GM12872 (cell line): ENCODE measurements around the gene BRD4.

Experiments used
- CTCF ChIP-seq: IDR thresholded peaks from 3 replicates; pipeline ENCODE4 v1.5.1; 2011; ENCODE audit warnings: low read depth, mild to moderate bottlenecking, low read length, moderate library complexity; ENCODE audit not compliant: insufficient read depth

The BRD4 gene

GRCh38 chr19:15210323-15210781 is 122.0 kb downstream of the BRD4 start:
- TF ChIP-seq CTCF: no peak

- TF ChIP-seq CTCF: no peak
Measured at GRCh38 chr19:15201374-15202023, 130.8 kb downstream of the BRD4 start.

GRCh38 chr19:15200553-15201364 is 131.6 kb downstream of the BRD4 start, which contains the start of gene NOTCH3:
TSS of gene NOTCH3 (minus strand) at chr19:15200995. CDS start at chr19:15200905, 90 bp downstream.
- TF ChIP-seq CTCF: no peak

- TF ChIP-seq CTCF: no peak
Measured at GRCh38 chr19:15199661-15200552, 132.4 kb downstream of the BRD4 start.

GRCh38 chr19:15198951-15199660 is 133.2 kb downstream of the BRD4 start:
- no peak for TF ChIP-seq CTCF

- no peak for TF ChIP-seq CTCF
Measured at GRCh38 chr19:15197942-15198341, 134.4 kb downstream of the BRD4 start.
